Ascending aorta (tissue), 2 donors: ENCODE results near the gene RGR. TPM values are rescaled to one million over a fixed set of nuclear protein-coding genes. Genes with fewer than 3 reads are reported as not detected.

ENCODE experiments used
- DNase-seq, 2 donors: peaks; one replicate each; pipeline ENCODE4 v3.0.0-alpha.2; 2019; ENCODE audit warnings: low spot score in 2 of 2
- H3K27ac ChIP-seq, 2 donors: fragments of 200-600 bp; sonication (generic); one replicate each; pipeline ENCODE4 v1.5.1; 2016 to 2017; ENCODE audit warnings: mild to moderate bottlenecking in 1 of 2
- H3K27me3 ChIP-seq: fragments of 200-600 bp; sonication (generic); one replicate; pipeline ENCODE4 v1.5.1; 2017
- H3K36me3 ChIP-seq, 2 donors: fragments of 200-600 bp; sonication (generic); one replicate each; pipeline ENCODE4 v1.5.1; 2016
- H3K4me1 ChIP-seq, 2 donors: fragments of 200-600 bp; sonication (generic); one replicate each; pipeline ENCODE4 v1.5.1; 2016 to 2017; ENCODE audit warnings: mild to moderate bottlenecking in 1 of 2
- H3K4me3 ChIP-seq, 2 donors: fragments of 200-600 bp; sonication (generic); one replicate each; pipeline ENCODE4 v1.5.1; 2016 to 2017; ENCODE audit warnings: mild to moderate bottlenecking in 1 of 2
- H3K9me3 ChIP-seq, 2 donors: fragments of 200-600 bp; sonication (generic); one replicate each; pipeline ENCODE4 v1.5.1; 2016
- CTCF ChIP-seq, 3 experiments: fragments of 200-600 bp in 2 of 3; fragments of 450-650 bp in 1 of 3; sonication (generic) in 2 of 3; IDR thresholded peaks; one replicate each; pipeline ENCODE4 v1.5.1; 2016 to 2019; ENCODE audit warnings: antibody characterized with exemption in 3 of 3, mild to moderate bottlenecking in 1 of 3, moderate library complexity in 1 of 3
- intact Hi-C: fragments of 100-400 bp; cut with DNase I; formaldehyde crosslinking; loops from one replicate; pipeline ENCODE4 v1.15.1; 2023
- total RNA-seq: library from RNA; depleted of rRNA; stranded (reverse); fragments of >200 nt; gene quantifications from one replicate; pipeline ENCODE4 v1.1.0, GENCODE V29; 2016

RGR gene
- total RNA-seq, 1 donor from 2014 or later, result not detected

GRCh38 chr10:84302223-84302622 is 57.4 kb downstream of the RGR start:
- TF ChIP-seq CTCF (IDR thresholded peaks at IDR 0.05), result no peak
- DNase-seq, result no peak
- Histone ChIP-seq H3K27me3 (no peaks in the 10 kb centered on the region), H3K4me1 (peaks cover 0 to 2% of the 10 kb centered on the region in 2 donors), H3K9me3 (no peaks in the 10 kb centered on the region), H3K27ac (no peak overlapping the region), H3K4me3 (no peak overlapping the region), H3K36me3 (no peaks in the 10 kb centered on the region)
- intact Hi-C loops, result no loop called here

- no peak for DNase-seq
- H3K36me3 ChIP-seq, result no peaks in the 10 kb centered on the region
- peaks cover 0 to 8% of the 10 kb centered on the region in 2 donors for H3K4me1 ChIP-seq
- H3K4me3 ChIP-seq, result no peak overlapping the region
- no peaks in the 10 kb centered on the region for H3K27me3 ChIP-seq
- no peak for TF ChIP-seq CTCF (IDR thresholded peaks at IDR 0.05)
- intact Hi-C loops, result no loop called here
- no peak overlapping the region for H3K27ac ChIP-seq
- H3K9me3 ChIP-seq, result no peaks in the 10 kb centered on the region
Measured at GRCh38 chr10:84306751-84307384, 62.0 kb downstream of the RGR start.

- intact Hi-C loops, result no loop called here
- TF ChIP-seq CTCF (IDR thresholded peaks at IDR 0.05), result no peak
- no peak overlapping the region for H3K4me3 ChIP-seq
- DNase-seq, result no peak
- H3K4me1 ChIP-seq, result peaks cover 0 to 8% of the 10 kb centered on the region in 2 donors
- no peak overlapping the region for H3K27ac ChIP-seq
- H3K36me3 ChIP-seq, result no peaks in the 10 kb centered on the region
- H3K27me3 ChIP-seq, result no peaks in the 10 kb centered on the region
- H3K9me3 ChIP-seq, result no peaks in the 10 kb centered on the region
Measured at GRCh38 chr10:84308021-84308420, 63.2 kb downstream of the RGR start.

GRCh38 chr10:84308481-84309304 is 63.8 kb downstream of the RGR start:
- Histone ChIP-seq H3K27me3 (no peaks in the 10 kb centered on the region), H3K4me1 (peaks cover 0 to 8% of the 10 kb centered on the region in 2 donors), H3K4me3 (no peak overlapping the region), H3K36me3 (no peaks in the 10 kb centered on the region), H3K27ac (no peak overlapping the region), H3K9me3 (no peaks in the 10 kb centered on the region)
- no peak for DNase-seq
- intact Hi-C loops, result no loop called here
- no peak for TF ChIP-seq CTCF (IDR thresholded peaks at IDR 0.05)

Other genes with a start within 250 kb of the RGR start
- gene GHITM, start 105.5 kb upstream of the RGR start, total RNA-seq, result 77.2 TPM
- gene GPR15LG, start 71.3 kb upstream of the RGR start, total RNA-seq, result not detected
- gene CDHR1, start 50.5 kb upstream of the RGR start, total RNA-seq, result not detected
- not detected for gene LRIT2, start 19.5 kb upstream of the RGR start, total RNA-seq
- not detected for gene LRIT1, start 3.5 kb upstream of the RGR start, total RNA-seq
- 18.5 TPM for gene CCSER2, start 83.5 kb downstream of the RGR start, total RNA-seq